Stimulated activated CD8-positive, alpha-beta memory T cell treated with anti-CD3 and anti-CD28 coated beads, Interleukin-15, amount 100 ng/mL, for 48 hours (primary cell): ENCODE measurements around the gene SRSF1.

Experiments
- DNase-seq, 2 donors: peaks; one replicate each; pipeline ENCODE4 v3.0.0-alpha.2; 2020; ENCODE audit warnings: low read depth in 2 of 2

SRSF1 gene

GRCh38 chr17:58010067-58010799, 3.2 kb upstream of the SRSF1 start:
- no peak for DNase-seq

DNA sequence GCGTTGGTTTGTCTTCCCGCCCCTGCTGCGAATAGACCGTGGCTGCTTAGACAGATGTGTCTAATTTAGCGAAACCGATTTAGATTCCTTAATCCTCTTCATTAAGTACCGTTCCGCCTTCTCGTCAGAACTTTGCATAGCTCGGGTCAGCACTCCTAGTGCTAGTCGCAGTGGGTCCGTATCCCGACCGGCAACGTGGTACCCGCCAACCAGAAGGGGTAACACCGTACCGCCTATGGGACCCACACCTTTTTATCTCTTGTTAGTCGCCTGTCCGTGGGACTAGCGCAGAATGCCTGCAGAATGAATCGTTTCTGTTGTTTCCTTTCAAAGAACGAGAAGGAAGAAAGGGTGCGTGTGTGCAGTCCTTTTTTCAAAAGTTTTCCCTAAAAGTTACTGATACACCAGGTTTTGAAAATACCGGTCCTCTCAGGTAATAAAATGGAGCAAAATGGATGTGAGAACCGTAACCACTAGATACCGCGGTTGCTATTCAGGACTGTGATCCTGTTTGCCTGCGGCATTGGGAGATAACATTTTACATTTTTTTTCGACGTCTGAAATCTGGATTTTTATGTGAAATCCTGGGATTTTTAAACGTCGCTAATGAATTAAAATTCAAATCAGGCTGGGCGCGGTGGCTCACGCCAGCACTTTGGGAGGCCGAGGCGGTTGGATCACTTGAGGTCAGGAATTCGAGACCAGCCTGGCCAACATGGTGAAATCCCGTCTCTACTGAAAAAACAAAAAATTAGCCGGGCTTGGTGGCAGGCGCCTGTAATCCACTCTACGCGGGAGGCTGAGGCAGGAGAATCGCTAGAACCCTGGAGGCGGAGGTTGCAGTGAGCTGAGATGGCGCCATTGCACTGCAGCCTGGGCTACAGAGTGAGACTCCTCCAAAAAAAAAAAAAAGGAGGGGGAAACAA, 998 bp upstream of the SRSF1 start:
- no peak for DNase-seq

DNA sequence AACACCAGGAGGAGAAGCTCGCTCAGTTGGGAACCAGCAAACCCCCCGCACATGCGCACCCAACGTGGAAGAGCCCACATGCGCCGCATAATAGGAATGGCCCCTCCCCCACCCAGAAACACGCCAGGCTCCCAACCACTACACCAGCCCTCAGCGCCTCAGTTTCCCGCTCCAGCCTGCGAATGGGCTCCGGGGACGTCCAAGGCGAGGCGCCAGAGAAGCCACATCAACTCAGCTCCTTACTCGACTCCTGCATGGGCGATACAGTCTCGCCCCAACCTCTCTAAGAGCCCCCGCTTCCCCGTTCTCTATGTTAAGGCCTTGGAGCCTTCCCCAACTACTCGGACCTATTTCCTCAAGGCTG, 504 bp downstream of the SRSF1 start:
- peak; percentile 43 to 56 for DNase-seq

- no peak for DNase-seq
Observed at GRCh38 chr17:58005728-58006559, 1.1 kb downstream of the SRSF1 start.

GRCh38 chr17:58005031-58005727, 1.9 kb downstream of the SRSF1 start:
- no peak for DNase-seq

DNA sequence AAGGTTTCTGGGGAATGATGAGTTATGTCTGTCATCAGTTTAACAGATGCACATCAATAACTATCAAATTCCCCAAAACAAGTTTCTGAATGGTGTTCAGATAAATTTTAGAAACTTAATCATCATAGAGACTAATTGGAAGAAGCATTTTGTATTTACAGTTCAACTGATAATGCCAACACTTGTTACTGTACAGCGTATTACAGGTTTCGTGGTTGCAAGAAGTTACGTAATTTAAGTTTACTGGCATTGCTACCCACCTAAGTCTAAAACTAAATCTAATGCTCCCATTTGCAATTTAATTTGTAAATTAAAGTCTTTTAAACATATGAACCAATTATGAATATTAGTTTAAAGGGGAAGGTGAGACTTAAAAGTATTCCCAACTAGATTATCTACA, 3.0 kb downstream of the SRSF1 start:
- DNase-seq, result no peak

- DNase-seq, result no peak
Observed at GRCh38 chr17:58002973-58003372, 4.1 kb downstream of the SRSF1 start.

GRCh38 chr17:58002154-58002948, 4.7 kb downstream of the SRSF1 start:
- DNase-seq, result no peak

DNA sequence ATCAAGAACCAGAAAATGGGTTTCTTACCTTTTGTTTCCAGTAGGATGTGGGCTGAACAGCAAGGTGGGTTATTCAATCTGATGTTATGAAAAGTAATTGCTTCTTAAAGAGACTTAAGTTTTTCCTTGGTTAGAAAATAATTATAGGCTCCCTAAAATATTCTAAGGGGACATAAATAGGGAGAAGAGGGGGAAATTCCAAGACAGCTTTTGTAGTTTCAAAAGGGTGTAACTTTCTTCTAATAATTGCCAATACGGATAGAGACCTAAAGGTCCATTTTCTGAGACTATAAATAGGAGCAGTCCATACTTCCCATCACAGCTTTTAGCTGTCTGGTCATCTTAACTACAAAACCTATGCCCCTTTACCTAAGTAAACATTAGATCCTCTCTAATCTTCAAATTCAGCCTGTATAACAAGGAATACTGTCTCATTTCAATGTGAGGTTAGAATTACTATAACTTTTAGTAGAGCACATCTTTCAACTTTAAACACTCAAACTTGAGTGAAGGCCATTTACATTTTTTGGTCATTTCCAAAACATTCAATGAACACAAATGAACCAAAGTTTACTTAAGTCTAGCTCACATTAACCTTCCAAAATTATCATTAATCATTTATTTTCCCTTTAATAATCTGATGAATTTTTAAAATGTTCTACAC, 5.5 kb downstream of the SRSF1 start:
- DNase-seq, result no peak

DNA sequence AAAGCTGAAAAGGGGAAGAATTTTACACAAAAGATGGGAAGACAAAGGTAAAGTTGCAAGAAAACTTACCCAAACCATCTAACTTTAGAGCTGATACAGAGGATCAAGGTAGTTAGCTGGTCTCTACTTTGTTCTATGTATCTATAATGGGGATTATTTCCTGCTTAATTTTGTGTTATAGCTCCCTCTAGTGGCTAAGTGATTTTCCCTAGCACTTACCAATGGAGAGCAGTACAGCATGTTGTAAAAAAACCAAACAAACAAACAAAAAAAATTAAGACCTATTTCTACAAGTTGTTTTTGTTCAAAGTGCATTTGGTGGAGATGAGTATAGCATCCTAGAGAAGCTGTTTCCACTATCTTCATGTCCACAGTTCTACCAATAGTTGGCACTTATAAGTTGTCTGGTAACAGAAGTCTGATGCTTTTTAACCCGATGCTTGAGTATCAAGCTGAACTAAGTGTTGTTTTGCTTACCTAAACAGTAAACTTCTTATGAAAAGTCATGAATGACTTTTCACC, 7.5 kb downstream of the SRSF1 start:
- DNase-seq, result no peak

GRCh38 chr17:57999010-57999495, 8.0 kb downstream of the SRSF1 start:
- no peak for DNase-seq

- no peak for DNase-seq
Observed at GRCh38 chr17:57997085-57997809, 9.8 kb downstream of the SRSF1 start.

GRCh38 chr17:57995076-57995956, 11.7 kb downstream of the SRSF1 start:
- DNase-seq, result peak in 1 of 2 donors; percentile 28

DNA sequence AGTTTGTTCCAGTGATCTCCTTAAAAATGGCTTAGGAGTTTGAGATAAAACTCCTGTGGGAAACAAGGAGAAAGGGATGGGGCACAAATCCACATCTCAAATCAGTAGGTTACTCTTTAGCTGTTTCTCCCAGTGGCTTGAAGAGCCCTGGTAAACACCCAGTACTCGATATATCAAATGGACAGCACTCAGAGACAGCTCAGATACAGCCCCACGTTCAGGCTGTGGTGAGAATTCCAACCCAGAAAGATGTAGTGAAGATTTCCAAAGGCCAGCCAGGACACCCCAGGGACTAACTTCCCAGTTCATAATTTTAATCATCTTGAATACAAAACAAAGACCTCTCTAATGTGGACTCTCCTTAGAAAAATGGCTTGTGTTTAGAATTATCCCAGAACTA, 12.6 kb downstream of the SRSF1 start:
- no peak for DNase-seq

DNA sequence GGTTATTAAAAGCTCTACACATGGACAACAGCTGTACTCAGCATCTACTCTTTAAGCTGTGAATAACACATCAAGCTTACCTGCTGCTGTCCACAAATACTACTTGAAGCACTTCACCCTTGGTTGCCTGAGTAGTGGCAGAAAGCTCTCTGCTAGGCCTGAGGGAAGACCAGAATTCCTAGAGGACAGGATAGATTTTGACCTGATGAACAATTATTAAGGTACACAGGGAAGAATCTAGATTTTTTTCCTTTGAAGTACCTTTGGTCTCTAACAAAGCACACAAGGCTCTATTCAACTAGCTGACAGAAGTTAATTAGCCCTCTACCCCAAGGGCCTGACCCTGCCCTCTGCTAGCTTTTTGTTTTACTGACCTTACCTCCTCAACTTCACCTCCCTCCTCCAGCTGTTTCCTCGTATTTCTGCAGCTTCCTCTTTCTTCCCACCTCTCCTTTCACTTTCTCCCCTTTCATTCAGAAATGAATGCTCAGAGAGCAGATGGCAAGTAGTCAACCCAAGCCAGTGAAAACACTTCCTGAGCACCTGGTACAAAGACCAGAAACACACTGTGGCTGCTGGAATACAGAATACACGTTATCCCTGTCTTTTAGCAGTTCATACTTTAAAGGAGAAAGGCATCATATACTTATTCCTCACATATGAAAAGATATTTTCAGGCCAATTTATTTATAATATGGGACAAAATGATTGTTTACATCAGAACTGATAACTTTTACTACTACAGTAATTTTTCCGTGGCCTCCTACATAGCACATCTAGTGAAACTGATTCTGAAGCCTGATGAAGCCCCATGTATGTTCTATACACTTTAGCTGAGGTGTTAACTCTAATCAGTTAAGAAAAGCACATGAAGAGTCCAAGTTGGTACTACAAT, 13.3 kb downstream of the SRSF1 start:
- DNase-seq, result no peak

- DNase-seq, result no peak
Observed at GRCh38 chr17:57991537-57991936, 15.5 kb downstream of the SRSF1 start.

GRCh38 chr17:57990037-57990436, 17.0 kb downstream of the SRSF1 start:
- no peak for DNase-seq
